Fibroblast of lung (primary cell): Measurements from ENCODE around the gene MANSC1. TPM values are rescaled to one million over a fixed set of nuclear protein-coding genes. Genes with fewer than 3 reads are reported as not detected.

Experiments used
- DNase-seq, 2 donors: peaks; one replicate each; pipeline versions ENCODE4 v3.0.0 to v3.0.0-alpha.2; 2010; ENCODE audit warnings: low read depth in 2 of 2
- H2AFZ ChIP-seq: 2 replicates; pipeline ENCODE4 v1.5.1; 2012; ENCODE audit warnings: low read length, control low read depth, inconsistent platforms
- H3K27ac ChIP-seq: 2 replicates; pipeline ENCODE4 v1.5.1; 2011; ENCODE audit warnings: low read length, control low read depth; ENCODE audit not compliant: insufficient read depth
- H3K27me3 ChIP-seq: 2 replicates; pipeline ENCODE4 v1.5.1; 2011; ENCODE audit warnings: mild to moderate bottlenecking, low read length; ENCODE audit not compliant: control insufficient read depth, insufficient read depth
- H3K36me3 ChIP-seq: 2 replicates; pipeline ENCODE4 v1.5.1; 2011; ENCODE audit warnings: low read length; ENCODE audit not compliant: control insufficient read depth, insufficient read depth
- H3K4me1 ChIP-seq: 2 replicates; pipeline ENCODE4 v1.5.1; 2011; ENCODE audit warnings: low read length; ENCODE audit not compliant: control insufficient read depth, insufficient read depth; ENCODE audit errors: extremely low read depth
- H3K4me2 ChIP-seq: 2 replicates; pipeline ENCODE4 v1.5.1; 2011; ENCODE audit warnings: low read length, control low read depth; ENCODE audit not compliant: insufficient read depth; ENCODE audit errors: extremely low read depth
- H3K4me3 ChIP-seq, 4 experiments: fragments of 200-600 bp in 1 of 4; sonication (generic) in 1 of 4; replicated peaks in 1 of 4; 2 replicates each; pipeline ENCODE4 v1.5.1; 2011 to 2016; ENCODE audit warnings: low read length in 4 of 4, low read depth in 3 of 4, mild to moderate bottlenecking in 3 of 4, control low read depth in 2 of 4, inconsistent platforms in 1 of 4, mixed read lengths in 1 of 4; ENCODE audit not compliant: insufficient read depth in 1 of 4; ENCODE audit errors: control extremely low read depth in 1 of 4
- H3K79me2 ChIP-seq: 2 replicates; pipeline ENCODE4 v1.5.1; 2012; ENCODE audit warnings: mild to moderate bottlenecking, low read length, inconsistent platforms; ENCODE audit not compliant: control insufficient read depth, insufficient read depth
- H3K9ac ChIP-seq: 2 replicates; pipeline ENCODE4 v1.5.1; 2011; ENCODE audit warnings: mild to moderate bottlenecking, low read length, control low read depth; ENCODE audit not compliant: insufficient read depth
- H3K9me3 ChIP-seq: 2 replicates; pipeline ENCODE4 v1.5.1; 2012; ENCODE audit warnings: low read depth, low read length; ENCODE audit not compliant: control insufficient read depth, insufficient read depth
- H4K20me1 ChIP-seq: 2 replicates; pipeline ENCODE4 v1.5.1; 2011; ENCODE audit warnings: low read length; ENCODE audit not compliant: control insufficient read depth, insufficient read depth; ENCODE audit errors: extremely low read depth
- EZH2 ChIP-seq: IDR thresholded peaks from 2 replicates; pipeline ENCODE4 v1.5.1; 2012; ENCODE audit warnings: low read length, control low read depth, mild to moderate bottlenecking; ENCODE audit errors: missing control alignments
- polyA plus RNA-seq, 2 donors: library from polyadenylated mRNA; depleted of rRNA in 1 of 2; stranded (reverse) in 1 of 2; unstranded in 1 of 2; fragments of >200 nt; gene quantifications; 2 replicates each; pipeline ENCODE4 v1.2.1, GENCODE V29; 2011 to 2012; ENCODE audit warnings: missing spikeins in 1 of 2
- total RNA-seq: library from RNA; depleted of rRNA; stranded (reverse); fragments of >200 nt; gene quantifications from 2 replicates; pipeline ENCODE4 v1.2.1, GENCODE V29; 2014
- TF ChIP-seq, protein P1 (sequence below), 2 donors: IDR thresholded peaks in 1 of 2; conservative IDR thresholded peaks in 1 of 2; 1 replicate in 1 of 2; 2 replicates in 1 of 2; pipeline ENCODE4 v1.5.1; 2011 to 2012; ENCODE audit warnings: low read length in 2 of 2, control low read depth in 1 of 2, inconsistent platforms in 1 of 2, low read depth in 1 of 2, mild to moderate bottlenecking in 1 of 2

MANSC1 gene
- total and polyA plus RNA-seq, 2 donors (not counting 1 experiment from before 2014, with no cell fraction given), result 1.8 to 3.7 TPM

DNA sequence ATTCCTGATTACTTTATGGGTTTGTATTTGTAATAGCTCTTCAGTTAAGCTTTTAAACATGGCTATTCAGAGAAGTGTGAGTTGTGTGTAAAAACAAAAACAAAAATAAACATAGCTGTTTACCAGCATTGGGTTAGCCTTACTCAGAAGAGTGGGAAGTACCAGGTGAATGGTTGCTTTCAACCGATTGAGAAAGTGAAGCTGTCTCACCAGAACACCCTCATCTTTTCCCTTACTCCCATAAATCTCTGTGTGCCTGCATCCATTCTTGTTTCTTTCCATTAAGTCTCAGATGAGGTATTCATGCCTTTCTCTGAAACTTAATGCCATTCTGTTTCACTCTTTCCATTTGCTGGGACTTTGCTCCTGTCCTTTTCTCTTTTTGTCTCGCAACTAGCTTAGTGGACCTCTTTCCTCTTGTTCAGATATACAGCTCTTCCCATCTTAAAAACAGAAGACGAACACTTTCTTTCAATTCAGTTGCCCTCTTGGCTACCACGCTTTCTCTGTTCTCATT lies 17.5 kb upstream of the MANSC1 start:
- Histone ChIP-seq H3K36me3 (no peaks in the 10 kb centered on the region), H3K9ac (no peak overlapping the region), H2AFZ (no peak overlapping the region), H3K9me3 (no peaks in the 10 kb centered on the region), H4K20me1 (no peaks in the 10 kb centered on the region), H3K4me1 (no peaks in the 10 kb centered on the region), H3K4me3 (no peak overlapping the region), H3K27ac (no peak overlapping the region), H3K4me2 (no peak overlapping the region), H3K79me2 (no peaks in the 10 kb centered on the region), H3K27me3 (no peaks in the 10 kb centered on the region)
- TF ChIP-seq, protein P1, sequence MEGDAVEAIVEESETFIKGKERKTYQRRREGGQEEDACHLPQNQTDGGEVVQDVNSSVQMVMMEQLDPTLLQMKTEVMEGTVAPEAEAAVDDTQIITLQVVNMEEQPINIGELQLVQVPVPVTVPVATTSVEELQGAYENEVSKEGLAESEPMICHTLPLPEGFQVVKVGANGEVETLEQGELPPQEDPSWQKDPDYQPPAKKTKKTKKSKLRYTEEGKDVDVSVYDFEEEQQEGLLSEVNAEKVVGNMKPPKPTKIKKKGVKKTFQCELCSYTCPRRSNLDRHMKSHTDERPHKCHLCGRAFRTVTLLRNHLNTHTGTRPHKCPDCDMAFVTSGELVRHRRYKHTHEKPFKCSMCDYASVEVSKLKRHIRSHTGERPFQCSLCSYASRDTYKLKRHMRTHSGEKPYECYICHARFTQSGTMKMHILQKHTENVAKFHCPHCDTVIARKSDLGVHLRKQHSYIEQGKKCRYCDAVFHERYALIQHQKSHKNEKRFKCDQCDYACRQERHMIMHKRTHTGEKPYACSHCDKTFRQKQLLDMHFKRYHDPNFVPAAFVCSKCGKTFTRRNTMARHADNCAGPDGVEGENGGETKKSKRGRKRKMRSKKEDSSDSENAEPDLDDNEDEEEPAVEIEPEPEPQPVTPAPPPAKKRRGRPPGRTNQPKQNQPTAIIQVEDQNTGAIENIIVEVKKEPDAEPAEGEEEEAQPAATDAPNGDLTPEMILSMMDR (conservative IDR thresholded peaks at IDR 0.05 in 1 of 2, IDR thresholded peaks at IDR 0.05 in 1 of 2; ENCODE audit: low read depth in 1 of 2, low read length in 2 of 2), result no peak
- no peak for TF ChIP-seq EZH2
- DNase-seq, result no peak

DNA sequence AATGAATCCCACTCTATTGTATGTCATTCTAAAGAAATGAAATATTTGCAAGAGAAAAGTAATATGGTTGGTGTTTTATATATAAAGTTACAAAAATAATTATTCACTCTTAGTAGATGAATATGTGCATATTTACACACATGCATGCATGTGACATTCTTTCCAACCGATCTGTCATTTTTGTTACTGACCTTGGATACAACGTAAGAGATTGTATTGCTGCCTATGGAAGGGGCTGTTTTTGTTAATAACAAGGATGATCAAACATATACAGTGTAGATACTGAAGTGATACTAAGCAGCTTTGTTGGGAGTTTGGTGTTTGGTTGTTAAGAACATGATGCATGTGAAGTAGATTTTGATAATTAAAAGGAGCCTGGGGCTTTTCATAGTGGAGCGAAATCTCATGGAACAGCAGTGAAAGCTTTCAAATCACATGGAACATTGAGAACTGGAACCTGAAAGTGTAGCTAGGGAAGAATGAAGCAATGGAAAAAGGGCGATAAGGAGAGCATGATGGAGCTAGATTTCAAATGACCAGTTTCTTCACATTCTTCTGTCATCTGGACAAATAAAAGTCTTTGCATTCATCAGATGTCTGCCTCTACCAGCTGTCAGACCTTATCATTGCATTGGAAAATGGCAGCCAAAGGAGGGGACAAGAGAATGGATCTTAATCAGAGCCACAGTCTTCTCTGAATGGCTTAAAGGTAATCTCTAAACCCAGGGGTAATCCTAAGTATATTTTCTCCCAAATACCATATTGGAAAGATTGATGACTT lies 16.8 kb upstream of the MANSC1 start:
- Histone ChIP-seq H3K4me3 (no peak overlapping the region), H3K27ac (no peak overlapping the region), H3K79me2 (no peaks in the 10 kb centered on the region), H4K20me1 (no peaks in the 10 kb centered on the region), H3K4me1 (no peaks in the 10 kb centered on the region), H2AFZ (no peak overlapping the region), H3K36me3 (no peaks in the 10 kb centered on the region), H3K9me3 (no peaks in the 10 kb centered on the region), H3K9ac (no peak overlapping the region), H3K4me2 (no peak overlapping the region), H3K27me3 (no peaks in the 10 kb centered on the region)
- TF ChIP-seq, protein P1 (conservative IDR thresholded peaks at IDR 0.05 in 1 of 2, IDR thresholded peaks at IDR 0.05 in 1 of 2; ENCODE audit: low read depth in 1 of 2, low read length in 2 of 2), result no peak
- TF ChIP-seq EZH2, result no peak
- no peak for DNase-seq

DNA sequence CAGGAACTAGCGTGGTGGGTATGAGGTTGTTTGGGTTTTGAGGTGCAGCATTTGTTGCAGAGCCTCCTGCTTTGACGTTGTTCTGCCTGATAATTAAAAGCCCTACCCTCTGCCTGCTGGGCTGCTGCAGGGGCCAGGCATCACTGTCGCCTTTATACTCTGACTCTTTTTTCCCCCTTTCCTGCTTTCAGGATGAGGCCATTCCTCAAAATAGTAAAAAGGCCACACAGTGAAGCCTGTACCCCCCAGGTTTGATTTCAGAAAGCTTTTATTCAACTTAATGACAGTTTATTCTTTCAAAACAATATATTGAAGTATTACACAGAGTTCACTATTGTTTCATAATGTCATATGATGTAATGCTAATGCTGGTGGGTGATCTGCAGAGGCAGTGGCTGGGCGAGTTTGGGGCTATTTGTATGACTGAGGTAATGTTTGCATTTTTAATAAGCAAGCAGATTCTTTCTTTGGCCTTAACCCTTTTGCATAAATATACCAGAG lies 15.9 kb upstream of the MANSC1 start:
- Histone ChIP-seq H3K27ac (no peak overlapping the region), H3K4me2 (no peak overlapping the region), H3K9ac (no peak overlapping the region)

More for the DNA sequence above, 15.9 kb upstream of the MANSC1 start:
- Histone ChIP-seq H4K20me1 (no peaks in the 10 kb centered on the region), H3K4me1 (no peaks in the 10 kb centered on the region), H3K27me3 (no peaks in the 10 kb centered on the region), H3K79me2 (no peaks in the 10 kb centered on the region), H3K9me3 (no peaks in the 10 kb centered on the region), H3K4me3 (no peak overlapping the region), H3K36me3 (no peaks in the 10 kb centered on the region), H2AFZ (no peak overlapping the region)
- TF ChIP-seq EZH2, result no peak
- TF ChIP-seq, protein P1 (conservative IDR thresholded peaks at IDR 0.05 in 1 of 2, IDR thresholded peaks at IDR 0.05 in 1 of 2; ENCODE audit: low read depth in 1 of 2, low read length in 2 of 2), result no peak
- DNase-seq, result peak in 1 of 2 donors; percentile 71
